ENCODE data around the gene LRMDA.

LRMDA gene

GRCh38 chr10:75648854-75649253 is 217.4 kb downstream of the LRMDA start:
- no peak for DNase-seq

GRCh38 chr10:75649466-75649865 is 218.0 kb downstream of the LRMDA start:
- no peak for DNase-seq

GRCh38 chr10:75650648-75651047 is 219.2 kb downstream of the LRMDA start:
- DNase-seq = no peak

GRCh38 chr10:75651417-75651816 is 220.0 kb downstream of the LRMDA start:
- no peak for DNase-seq

GRCh38 chr10:75652146-75652740 is 220.8 kb downstream of the LRMDA start:
- peak; percentile 34 for DNase-seq

GRCh38 chr10:75653761-75654160 is 222.3 kb downstream of the LRMDA start:
- DNase-seq = no peak

GRCh38 chr10:75654171-75654771 is 222.8 kb downstream of the LRMDA start:
- no peak for DNase-seq

- DNase-seq = peak; percentile 40
These were observed 223.3 kb downstream of the LRMDA start for GRCh38 chr10:75654772-75655171.

- DNase-seq = no peak
These were observed 224.5 kb downstream of the LRMDA start for GRCh38 chr10:75655791-75656451.

GRCh38 chr10:75657351-75657750 is 225.9 kb downstream of the LRMDA start:
- DNase-seq = no peak

- no peak for DNase-seq
These were observed 226.6 kb downstream of the LRMDA start for GRCh38 chr10:75658036-75658435.

- DNase-seq = no peak
These were observed 227.1 kb downstream of the LRMDA start for GRCh38 chr10:75658496-75658895.

- no peak for DNase-seq
These were observed 227.5 kb downstream of the LRMDA start for GRCh38 chr10:75658915-75659314.

GRCh38 chr10:75660823-75661222 is 229.4 kb downstream of the LRMDA start:
- DNase-seq = peak; percentile 50

- no peak for DNase-seq
These were observed 231.3 kb downstream of the LRMDA start for GRCh38 chr10:75662715-75663114.

- no peak for DNase-seq
These were observed 232.7 kb downstream of the LRMDA start for GRCh38 chr10:75663947-75664664.

- no peak for DNase-seq
These were observed 233.5 kb downstream of the LRMDA start for GRCh38 chr10:75664968-75665367.

- no peak for DNase-seq
These were observed 234.3 kb downstream of the LRMDA start for GRCh38 chr10:75665707-75666106.

- no peak for DNase-seq
These were observed 240.8 kb downstream of the LRMDA start for GRCh38 chr10:75672111-75672671.

- no peak for DNase-seq
These were observed 241.4 kb downstream of the LRMDA start for GRCh38 chr10:75672842-75673241.

- DNase-seq = no peak
These were observed 246.1 kb downstream of the LRMDA start for GRCh38 chr10:75677541-75677940.

GRCh38 chr10:75678527-75678926 is 247.1 kb downstream of the LRMDA start:
- no peak for DNase-seq

GRCh38 chr10:75679536-75679935 is 248.1 kb downstream of the LRMDA start:
- DNase-seq = no peak

All from eye (tissue), 1 donor.